ELR (cell line): Measurements from ENCODE around the gene HIVEP3.

Source experiments
- DNase-seq: peaks from one replicate; pipeline ENCODE4 v3.0.0-alpha.2; 2015; ENCODE audit warnings: low read depth

HIVEP3 gene

DNA sequence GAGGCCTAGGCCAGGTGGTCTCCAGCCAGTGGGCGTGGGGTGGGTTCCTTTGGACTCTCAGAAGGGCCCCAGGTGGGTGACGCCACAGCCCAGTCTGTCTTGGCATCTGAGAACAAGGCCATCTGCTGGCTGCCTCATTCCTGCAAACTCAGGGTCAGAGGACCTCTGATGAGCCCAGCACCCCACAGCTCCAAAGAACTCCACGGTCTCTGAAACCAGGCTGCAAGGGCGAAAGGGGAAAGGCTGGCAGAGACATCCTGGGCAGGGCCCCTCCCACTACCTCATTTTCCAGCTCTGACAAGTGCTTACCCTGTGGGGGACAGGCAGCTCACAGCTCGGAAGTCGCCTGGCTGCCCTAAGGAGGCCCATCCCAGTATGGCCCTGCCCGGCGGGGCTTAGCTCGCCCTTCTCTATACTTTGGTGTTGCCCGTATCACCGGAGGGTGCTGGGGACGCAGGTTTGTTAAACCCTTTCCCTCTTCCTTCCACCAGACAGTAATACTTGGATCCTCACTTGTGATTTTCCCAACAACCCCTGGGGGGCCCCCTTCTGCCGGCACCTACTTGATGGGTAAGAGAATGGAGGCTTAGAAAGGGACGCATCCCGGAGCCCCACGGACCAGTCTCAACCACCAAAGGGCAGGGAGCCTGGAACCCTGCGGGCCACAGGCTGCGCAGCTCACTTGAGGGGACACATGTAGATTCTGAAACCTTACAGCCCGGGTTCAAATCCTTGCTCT lies 423.3 kb downstream of the HIVEP3 start:
- DNase-seq = peak; percentile 55

DNA sequence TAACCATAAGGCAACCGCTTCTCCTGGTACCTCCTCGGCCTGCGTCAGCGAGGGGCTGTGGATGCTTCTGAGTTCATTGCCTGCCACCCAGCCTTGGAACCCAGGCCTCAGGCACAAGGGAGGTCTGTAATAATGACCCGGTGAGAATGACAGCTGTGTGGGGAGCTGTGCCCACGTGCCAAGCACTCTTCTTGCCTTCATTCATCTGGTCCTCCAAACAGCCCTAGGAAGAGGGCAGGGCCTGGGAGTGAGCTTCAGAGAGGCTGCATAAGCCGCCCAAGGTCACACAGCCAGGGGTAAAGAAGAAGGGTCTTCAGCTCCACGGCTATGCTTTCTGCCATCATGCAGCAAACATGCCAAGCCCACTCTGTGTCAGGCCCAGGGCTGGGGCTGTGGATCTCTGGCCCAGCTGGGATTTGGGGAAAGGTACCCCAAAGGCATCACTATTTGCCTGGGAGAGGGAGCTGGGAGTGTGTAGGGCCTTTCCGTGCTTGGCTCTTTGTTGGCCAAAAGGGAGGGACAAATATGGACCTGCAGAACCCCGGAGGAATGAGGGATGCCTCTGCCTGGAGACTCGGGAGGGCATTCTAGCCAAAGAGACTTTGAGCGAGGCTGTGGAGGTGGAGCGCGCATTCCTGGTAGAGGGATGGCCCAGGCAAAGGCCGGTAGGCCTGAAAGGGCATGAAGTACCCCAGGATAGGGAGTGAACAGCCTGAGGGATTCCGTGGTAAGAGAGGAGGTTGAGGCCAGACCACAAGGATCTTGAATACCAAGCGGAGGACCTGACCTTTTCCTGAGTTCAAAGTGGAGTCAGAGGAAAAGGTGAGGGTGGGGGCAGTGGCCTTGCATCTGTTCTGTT lies 424.1 kb downstream of the HIVEP3 start:
- no peak for DNase-seq

DNA sequence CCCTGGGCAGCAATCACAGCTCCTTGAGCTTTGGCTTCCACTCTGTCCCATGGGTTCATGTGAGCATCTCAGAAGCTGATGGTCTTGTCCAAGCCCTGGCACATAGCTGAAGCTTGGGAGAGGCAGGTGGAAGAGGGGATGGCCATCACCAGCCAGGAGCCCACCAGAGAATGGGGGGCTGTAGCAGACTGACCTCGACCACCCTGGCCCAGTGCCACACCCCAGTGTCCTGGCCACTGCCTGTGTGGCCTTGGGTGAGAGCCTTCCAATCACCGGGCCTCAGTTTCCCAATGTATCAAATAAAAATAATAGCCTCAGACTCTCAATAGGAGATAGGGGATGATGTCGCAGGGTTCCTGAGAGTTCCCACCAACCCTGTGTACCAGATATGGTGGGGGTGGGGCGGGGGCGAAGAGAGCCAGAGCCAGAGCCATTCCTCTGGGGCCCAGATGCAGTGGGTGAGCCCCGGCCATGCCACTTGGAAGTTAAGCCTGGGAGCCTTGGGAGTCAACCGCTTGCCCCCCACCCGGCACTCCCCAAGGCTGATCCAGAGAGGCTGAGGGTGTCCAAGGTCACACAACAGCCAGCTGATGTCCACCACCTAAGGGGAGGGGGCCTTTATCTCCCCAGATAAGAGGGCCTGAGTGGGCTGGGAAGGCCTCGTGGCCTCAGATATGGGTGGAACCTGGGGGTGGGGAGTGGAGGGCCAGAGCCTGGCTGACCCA lies 424.9 kb downstream of the HIVEP3 start:
- peak; percentile 21 for DNase-seq

DNA sequence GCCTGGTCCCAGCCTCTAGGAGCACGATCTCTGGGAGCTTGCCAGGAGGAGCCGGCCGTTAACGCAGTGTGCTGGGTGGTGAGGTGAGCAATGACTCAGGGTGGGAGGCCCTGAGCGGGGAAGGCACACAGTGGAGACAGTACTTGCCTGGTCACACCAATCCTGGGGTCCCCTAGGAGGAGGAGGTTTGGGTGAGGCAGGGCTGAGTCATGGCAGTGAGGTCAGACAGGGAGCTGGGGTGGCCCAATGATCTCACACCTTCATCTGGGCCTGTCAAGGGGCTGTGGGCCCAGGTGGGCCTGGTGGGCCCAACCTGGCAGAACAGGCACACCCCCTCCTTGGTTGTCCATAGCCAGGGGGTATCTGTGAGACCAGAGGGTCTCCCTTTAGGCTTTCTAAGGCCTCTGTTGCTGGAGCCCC lies 425.6 kb downstream of the HIVEP3 start:
- peak; percentile 99 for DNase-seq

DNA sequence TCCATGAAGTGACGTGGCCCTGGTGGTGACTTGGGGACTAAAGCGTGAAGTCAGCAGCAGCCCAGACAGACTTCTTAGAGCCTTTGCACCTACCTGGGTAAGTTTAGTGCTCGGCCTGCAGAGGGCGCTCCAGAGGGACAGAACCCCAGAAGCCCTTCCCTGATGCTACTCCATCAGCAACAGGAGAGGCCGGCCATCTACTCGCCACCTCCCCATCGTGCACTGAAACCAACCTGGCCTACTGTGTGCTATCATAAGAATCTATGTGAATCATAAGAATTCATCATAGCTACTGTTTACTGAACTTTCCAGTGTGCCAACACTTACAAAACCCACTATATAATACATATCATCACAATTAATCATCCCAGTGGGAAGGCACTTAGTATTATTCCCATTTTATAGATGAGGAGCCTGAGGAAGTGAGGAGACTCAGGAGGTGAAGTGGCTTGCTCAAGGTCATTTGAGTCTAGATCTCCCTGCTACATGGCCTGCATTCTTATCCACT lies 426.3 kb downstream of the HIVEP3 start:
- peak; percentile 60 for DNase-seq

DNA sequence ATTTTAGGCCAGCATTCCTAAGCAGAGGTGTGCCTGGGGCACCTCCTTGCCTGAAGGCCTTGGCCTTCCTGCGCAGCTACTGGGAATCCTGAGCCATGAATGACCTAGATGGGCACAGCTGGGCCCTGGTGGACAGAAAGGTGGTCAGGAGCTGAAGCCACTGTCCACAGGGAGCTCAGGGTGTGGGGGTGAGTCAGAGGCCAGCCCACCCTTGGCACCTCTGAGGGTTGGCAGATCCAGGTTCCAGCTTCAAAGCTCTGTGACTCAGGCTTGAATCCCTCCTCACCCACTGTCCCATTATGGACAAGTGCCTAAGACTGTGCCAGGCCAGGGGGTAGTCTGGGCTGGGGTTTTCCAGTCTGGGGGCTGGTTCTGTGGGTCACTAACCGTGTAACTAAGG lies 427.8 kb downstream of the HIVEP3 start:
- no peak for DNase-seq

DNA sequence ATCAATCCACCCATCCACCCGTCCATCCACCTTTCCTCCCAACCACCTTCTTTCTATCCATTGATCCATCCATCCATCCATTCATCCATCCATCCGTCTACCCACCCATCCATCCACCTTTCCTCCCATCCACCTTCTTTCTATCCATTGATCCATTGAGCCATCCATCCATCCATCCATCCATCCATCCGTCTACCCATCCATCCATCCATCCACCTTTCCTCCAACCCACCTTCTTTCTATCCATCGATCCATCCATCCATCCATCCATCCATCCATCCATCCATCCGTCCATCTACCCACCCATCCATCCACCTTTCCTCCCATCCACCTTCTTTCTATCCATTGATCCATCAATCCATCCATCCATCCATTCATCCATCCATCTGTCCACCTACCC lies 429.2 kb downstream of the HIVEP3 start:
- no peak for DNase-seq

DNA sequence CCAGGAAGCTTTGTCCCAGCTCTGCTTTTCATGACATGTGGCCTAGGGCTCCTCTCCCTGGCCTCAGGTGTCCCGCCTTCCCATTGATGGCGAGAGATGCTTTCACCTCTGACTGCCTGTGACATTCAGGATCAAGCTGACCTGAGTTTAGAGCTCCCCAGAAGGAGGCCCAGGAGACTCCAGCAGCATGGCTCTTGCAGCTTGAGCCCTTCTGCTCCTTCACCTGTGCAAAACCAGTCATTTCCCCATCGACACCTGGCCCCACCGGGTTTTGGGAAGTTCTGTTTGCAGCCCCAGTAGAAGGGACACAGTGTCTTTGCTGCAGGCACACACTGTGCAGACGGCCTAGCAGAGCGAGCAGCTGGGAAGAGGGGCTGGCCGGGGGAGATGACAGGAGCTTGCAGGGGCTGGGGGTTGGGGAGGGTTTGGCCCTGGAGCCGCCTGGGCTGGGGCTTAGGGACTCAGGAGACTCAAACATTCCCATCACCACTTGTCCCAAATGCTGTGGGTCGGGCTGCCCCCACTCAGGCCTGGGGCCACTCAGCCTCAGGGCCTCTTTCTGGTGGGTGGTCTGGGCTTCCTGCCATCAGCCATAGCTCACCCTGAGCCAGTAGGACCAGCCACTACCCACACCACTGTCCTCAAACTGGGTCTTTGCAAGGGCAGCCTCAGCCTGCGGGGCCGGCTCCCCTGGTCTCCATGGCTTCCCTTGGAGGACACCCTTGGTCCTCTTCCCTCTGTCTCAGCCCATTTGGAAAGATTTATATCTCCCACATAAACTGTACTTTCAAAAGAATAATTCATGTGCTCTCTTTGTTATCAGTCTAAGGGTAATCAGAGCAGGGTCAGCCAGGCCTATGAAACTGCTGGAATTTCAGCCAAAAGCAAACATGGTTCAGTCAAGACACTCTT lies 430.4 kb downstream of the HIVEP3 start:
- no peak for DNase-seq

DNA sequence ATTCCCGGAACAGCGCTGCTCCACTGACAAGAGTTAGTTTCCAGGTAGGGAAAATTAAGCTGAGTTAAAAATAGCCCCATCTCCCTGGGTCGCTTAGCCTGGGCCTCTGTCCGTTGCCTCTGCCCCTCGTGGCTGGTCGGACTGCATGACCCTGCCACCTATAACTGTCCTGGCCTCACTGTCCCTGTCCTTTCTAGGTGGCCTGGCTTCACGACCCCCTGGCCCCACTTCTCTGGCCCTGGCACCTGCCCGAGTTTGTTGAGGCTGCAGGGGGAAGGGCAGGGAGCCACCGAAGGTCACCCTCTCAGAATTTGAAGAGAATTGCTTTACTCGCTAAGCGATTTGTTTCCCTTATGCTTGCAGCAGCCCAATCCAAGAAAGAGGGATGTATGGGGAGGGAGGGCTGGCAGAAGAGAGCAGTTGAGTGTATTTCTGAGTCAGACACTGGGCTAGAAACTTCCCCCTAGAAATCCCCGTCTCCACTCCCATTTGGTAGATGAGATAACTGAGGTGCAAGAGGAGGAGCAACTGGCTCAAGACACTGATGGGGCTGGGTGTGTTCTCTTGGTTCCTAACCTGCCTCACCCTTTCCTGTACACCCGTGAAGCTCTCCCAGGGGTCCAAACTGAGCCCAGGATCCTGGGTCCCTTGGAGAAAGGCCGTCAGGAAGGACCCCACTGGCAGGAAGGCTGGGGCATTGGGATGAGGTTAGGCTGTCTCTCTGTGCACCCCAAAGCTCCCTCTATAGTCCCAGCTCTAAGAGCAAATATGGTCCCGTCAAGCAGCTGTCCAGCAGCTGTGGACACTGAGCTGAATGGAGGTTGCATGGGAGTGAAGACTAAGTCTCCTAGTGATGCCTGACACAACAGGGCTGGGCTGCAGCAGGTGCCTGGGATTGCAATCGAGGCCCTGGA lies 431.3 kb downstream of the HIVEP3 start:
- no peak for DNase-seq

DNA sequence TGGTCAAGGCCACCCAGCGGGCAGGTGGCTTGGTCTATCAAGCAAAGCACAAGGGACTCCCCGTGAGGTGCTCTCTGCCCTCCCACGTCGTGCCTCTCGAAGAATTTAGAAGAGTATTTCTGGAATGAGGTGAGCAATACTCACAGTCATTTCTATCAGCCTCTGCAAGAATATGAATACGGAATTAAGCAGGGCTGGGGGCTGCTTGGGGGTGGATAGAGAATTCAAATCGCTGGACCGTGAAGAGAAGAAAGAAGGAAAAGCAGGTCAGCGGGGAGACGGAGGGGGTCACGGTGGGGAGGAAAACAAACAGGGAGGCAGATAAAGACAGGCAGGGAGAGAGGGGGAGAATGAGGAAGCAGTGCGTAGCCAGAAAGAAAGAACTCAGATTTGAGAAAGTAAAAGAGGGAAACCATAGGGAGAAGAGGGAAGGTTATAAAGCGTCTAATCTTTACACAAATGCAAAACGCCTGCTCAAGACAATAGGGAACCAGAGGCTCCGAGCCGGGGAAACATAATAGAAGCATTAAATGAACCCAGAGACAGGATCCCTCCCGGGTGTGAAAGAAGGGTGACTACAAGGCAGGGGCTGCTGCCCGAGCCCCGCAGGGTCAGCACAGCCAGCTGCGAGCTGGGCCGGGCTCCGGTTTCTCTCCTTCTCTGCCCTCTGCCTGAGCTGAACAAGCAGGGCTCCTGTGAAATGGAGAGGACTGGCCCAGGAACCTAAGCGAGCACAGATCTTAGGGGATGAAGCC lies 432.2 kb downstream of the HIVEP3 start:
- DNase-seq = peak; percentile 43

DNA sequence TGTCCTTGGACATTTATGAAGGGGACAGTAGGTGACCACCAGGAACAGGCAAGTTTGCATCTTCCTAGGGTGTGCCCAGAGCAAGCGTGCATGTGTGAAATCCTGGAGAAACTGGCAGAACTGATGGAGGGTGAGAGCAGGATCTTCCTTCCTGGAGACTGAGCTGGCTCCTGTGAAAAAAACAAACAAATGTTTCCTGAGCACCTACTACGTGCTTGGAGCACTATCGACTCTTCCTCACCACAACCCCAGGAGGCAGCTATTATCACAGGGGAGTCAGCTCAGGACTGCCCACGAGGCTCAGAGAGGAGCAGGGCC lies 432.7 kb downstream of the HIVEP3 start:
- no peak for DNase-seq

DNA sequence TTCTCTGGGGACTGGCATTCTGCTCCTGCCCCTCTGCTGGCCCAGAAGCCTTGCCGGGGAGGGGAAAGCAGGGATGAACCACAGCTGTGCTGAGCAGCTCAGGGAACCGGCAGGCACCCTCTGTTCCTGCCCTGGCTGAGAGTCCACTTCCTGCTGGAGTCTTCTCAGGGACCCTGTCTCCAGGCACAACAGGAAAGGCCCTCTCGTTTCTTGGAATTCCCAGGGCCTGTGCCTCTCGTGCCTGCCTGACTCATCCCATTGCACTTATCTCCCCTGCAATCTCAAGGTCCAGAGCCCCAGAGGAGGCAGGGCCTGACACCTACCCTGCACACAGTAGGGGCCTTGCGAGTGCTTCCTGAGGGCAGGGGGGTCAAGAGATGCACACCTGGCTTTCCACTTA lies 433.1 kb downstream of the HIVEP3 start:
- peak; percentile 91 for DNase-seq

DNA sequence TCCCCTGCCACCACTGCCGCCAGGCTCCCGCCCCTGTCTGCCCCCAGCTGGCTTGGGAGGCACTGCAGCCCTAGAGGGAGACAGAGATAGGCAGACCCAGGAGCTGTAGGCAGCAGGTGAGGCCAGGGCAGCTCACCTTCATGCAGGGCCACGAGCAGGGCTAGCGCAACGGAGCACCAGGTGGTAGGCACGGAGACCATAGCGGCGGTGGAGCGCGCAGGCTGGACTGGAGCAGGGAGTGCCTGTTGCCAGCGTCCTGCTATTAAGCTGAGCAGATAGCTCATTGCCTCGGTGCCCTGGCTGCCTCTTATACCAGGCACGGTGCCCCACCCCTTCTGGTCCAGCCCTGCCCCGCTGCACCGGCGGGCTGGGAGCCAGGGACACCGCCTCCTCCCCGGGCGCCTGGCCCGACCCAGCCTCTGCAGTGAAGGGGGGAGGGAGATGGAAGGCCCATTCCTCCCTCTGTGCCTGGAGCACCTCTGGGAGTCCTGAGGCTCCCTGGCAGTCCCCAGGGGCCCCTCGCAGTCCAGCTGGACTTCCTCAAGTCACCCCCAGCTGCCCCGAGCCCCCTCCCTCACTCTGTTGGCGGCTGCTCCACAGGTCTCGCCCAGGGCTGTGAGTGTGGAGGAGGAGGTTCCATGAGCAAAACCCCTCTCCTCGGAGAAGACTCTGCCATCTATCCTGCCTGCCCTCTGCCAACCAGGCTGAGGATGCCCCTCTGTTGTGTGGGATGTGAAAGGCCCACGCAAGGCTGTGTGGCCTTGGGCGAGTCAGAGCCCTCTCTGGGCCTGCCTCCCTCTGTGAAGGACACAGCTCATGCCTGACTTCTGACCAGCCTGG lies 434.1 kb downstream of the HIVEP3 start, which contains the start of gene EDN2:
TSS of gene EDN2 (minus strand) at position 282 of the 840 bp plus-strand sequence. CDS start at position 200, 82 bp downstream.
- no peak for DNase-seq

DNA sequence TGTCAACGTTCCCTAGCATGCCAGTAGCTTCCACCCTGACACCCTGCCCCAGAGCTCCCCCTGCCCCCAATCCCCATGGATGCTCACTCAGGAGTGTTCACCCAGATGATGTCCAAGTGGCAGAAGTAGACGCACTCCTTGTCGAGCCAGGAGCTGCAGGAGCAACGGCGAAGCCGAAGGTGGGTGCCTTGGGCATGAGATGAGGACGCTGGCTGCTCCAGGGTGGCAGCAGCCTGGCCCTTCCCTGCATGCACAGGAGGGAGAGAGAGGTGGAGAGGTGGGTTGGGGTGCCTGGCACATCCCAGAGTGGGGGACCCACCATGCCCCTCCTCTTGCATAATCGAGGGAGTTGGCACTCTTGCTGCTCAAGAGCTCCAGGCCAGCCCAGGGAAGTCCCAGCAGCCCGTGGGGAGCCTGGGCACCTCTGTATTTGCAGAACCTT lies 434.7 kb downstream of the HIVEP3 start:
- DNase-seq = no peak

DNA sequence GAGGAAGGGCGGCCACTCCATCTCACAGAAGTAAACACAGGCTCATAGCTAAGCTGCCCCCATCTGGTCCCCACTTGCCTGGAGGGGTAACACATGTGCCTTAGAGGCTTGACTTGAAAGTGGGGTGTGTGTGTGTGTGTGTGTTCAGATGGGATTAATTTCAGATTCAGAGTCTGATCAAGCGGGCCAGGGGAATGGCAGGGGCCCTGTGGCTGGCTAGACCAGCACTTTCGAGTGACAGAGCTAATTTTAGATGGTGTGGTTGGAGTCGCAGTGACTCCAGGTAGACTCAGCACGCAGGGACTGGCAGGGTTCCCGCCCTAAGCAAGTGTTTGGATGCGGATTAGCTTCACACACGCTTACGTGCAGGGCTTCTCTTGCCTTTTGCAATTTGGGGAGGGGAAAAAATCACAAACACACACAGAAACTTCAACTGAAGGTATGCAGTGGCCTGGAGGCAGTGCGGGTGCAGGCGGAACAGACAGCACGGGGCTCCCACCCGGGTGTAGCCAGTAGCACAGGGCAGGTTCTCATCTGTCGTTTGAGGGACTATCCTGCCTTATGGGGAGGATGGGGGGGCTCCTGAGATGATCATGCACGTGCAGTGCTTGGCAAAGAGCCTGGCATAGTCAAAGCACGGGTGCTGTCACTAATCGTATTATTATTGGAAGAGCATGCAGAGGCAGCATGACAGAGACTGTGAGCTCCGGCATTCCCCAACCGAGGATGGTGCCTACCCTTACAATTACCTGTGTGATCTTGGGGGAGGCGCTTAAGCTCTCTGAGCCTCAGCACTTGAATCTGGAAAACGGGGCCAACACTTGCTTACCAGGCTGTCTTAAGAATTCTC lies 435.5 kb downstream of the HIVEP3 start:
- DNase-seq = no peak

DNA sequence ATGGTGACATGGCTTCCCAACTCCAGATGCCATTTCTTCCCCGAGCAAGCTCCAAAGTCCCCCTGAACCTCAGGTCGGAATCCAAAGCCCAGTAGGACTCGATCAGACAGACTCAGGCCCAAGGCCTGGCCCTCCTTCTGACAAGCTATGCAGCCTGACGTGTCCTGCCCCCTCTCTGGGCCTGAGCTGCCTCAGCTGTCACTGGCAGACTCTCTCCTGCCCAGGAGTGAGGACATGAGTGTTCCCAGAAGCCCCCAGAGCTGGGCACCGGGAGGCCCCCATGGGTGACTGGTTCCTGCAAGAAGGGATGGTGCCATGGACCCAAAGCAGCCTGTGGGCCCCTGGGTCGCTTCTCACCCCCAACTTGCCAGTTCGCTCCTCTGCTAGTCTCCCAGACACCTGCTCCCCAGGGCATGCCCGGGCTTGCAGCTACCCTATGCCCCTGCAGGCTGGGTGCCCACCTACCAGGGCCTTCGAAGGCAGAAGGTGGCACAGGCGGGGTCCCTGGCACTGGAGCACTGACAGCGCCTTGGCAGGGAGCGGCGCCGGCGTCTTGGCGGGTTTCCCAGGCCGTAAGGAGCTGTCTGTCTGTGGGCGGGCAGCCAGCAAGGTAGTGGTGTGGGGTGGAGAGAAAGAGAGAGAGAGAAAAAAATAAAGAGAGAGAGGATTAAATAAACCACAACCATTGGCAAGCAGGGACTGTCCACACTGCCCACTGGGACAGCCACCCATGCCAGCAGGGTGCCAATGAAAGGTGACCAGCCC lies 436.5 kb downstream of the HIVEP3 start:
- DNase-seq = no peak
